GM12878 (cell line): ENCODE measurements around the gene KIAA2012. TPM values are rescaled to one million over a fixed set of nuclear protein-coding genes. Genes with fewer than 3 reads are reported as not detected.

Source experiments
- ATAC-seq: fragments of 200-7000 bp; cut with Tn5 transposase; 3 replicates; pipeline ENCODE4 v1.9.1; 2020; ENCODE audit warnings: mild to moderate bottlenecking, moderate library complexity
- BruUV-seq: library from RNA; stranded (reverse); fragments of 400-500 nt; replicated peaks from 2 replicates; lab custom pipeline; 2021; lab: Mats Ljungman, UMichigan
- CTCF ChIA-PET: fragments of 300-600 bp; sonication (Branson Sonifier 250); formaldehyde crosslinking; extraction: SDS; loops from one replicate; lab custom pipeline; 2021; ENCODE audit warnings: inconsistent platforms; lab: Yijun Ruan, JAX
- POLR2A ChIA-PET: fragments of 350-600 bp; formaldehyde crosslinking; extraction: SDS; loops from one replicate; lab custom pipeline; 2021; ENCODE audit warnings: inconsistent platforms; lab: Charles Lee
- RAD21 ChIA-PET: fragments of 300-600 bp; sonication (Branson Sonifier 250); formaldehyde crosslinking; loops from one replicate; lab custom pipeline; 2023; ENCODE audit warnings: antibody characterized with exemption; ENCODE audit not compliant: unreplicated experiment; lab: Charles Lee
- SMC1A ChIA-PET: fragments of 300-600 bp; sonication (Branson Sonifier 250); formaldehyde crosslinking; loops from one replicate; lab custom pipeline; 2023; ENCODE audit not compliant: unreplicated experiment, uncharacterized antibody; lab: Charles Lee
- DNase-seq: peaks from one replicate; pipeline ENCODE4 v3.0.0-alpha.2; 2011; ENCODE audit warnings: low read depth, low spot score
- FAIRE-seq: peaks from 3 replicates; lab custom pipeline; 2011; peaks lifted over from hg19 to GRCh38; lab: Jason Lieb, UNC
- H2AFZ ChIP-seq: 2 replicates; pipeline ENCODE4 v1.6.0; 2011; ENCODE audit warnings: low read depth, low read length, control low read depth; ENCODE audit not compliant: control insufficient read depth
- H3K27ac ChIP-seq: 2 replicates; pipeline ENCODE4 v1.5.1; 2011; ENCODE audit warnings: control low read depth; ENCODE audit not compliant: control insufficient read depth, insufficient read depth
- H3K27me3 ChIP-seq, 2 experiments: replicated peaks in 1 of 2; 2 replicates each; pipeline versions ENCODE4 v1.6.0 to v1.6.1; 2011; ENCODE audit warnings: low read length in 1 of 2; ENCODE audit not compliant: control insufficient read depth in 2 of 2, insufficient read depth in 2 of 2
- H3K36me3 ChIP-seq, 2 experiments: 2 replicates each; pipeline ENCODE4 v1.5.1; 2011; ENCODE audit warnings: low read length in 1 of 2; ENCODE audit not compliant: control insufficient read depth in 2 of 2, insufficient read depth in 2 of 2
- H3K4me1 ChIP-seq: 2 replicates; pipeline ENCODE4 v1.6.1; 2011; ENCODE audit warnings: mild to moderate bottlenecking, low read length, moderate library complexity, mixed read lengths; ENCODE audit not compliant: control insufficient read depth, insufficient read depth
- H3K4me2 ChIP-seq: 2 replicates; pipeline ENCODE4 v1.6.0; 2011; ENCODE audit warnings: control low read depth; ENCODE audit not compliant: control insufficient read depth, insufficient read depth
- H3K4me3 ChIP-seq: fragments of 200-600 bp; sonication (generic); 2 replicates; pipeline ENCODE4 v1.5.1; 2016
- H3K79me2 ChIP-seq: 2 replicates; pipeline ENCODE4 v1.6.0; 2011; ENCODE audit warnings: low read length; ENCODE audit not compliant: control insufficient read depth, insufficient read depth
- H3K9ac ChIP-seq: 2 replicates; pipeline ENCODE4 v1.8.0; 2011; ENCODE audit warnings: low read length, control low read depth, mixed read lengths; ENCODE audit not compliant: control insufficient read depth, insufficient read depth
- H3K9me3 ChIP-seq: replicated peaks from 3 replicates; pipeline ENCODE4 v1.5.1; 2011; ENCODE audit warnings: mild to moderate bottlenecking, low read length; ENCODE audit not compliant: control insufficient read depth, insufficient read depth
- H4K20me1 ChIP-seq: 2 replicates; pipeline ENCODE4 v1.6.0; 2011; ENCODE audit not compliant: control insufficient read depth, insufficient read depth
- BHLHE40 ChIP-seq, 2 experiments: fragments of 450-650 bp in 1 of 2; IDR thresholded peaks; 2 replicates each; pipeline ENCODE4 v1.6.1; 2011 to 2017; ENCODE audit warnings: low read depth in 2 of 2, borderline replicate concordance in 1 of 2, improper control_type of control experiment in 1 of 2, low read length in 1 of 2, mild to moderate bottlenecking in 1 of 2
- CHD1 ChIP-seq: IDR thresholded peaks from 2 replicates; pipeline ENCODE4 v1.6.1; 2012; ENCODE audit warnings: low read depth, low read length, improper control_type of control experiment
- POLR2AphosphoS5 ChIP-seq: IDR thresholded peaks from 2 replicates; pipeline ENCODE4 v1.6.1; 2011; ENCODE audit warnings: mild to moderate bottlenecking, low read length, inconsistent platforms
- RUNX3 ChIP-seq: IDR thresholded peaks from 2 replicates; pipeline ENCODE4 v1.6.1; 2012; ENCODE audit warnings: low read length, inconsistent platforms
- SPI1 ChIP-seq: IDR thresholded peaks from 2 replicates; pipeline ENCODE4 v1.6.1; 2011; ENCODE audit warnings: low read depth, mild to moderate bottlenecking, low read length, moderate library complexity, borderline replicate concordance; ENCODE audit not compliant: insufficient read depth
- WGBS: methylation state at CpG from one replicate; pipeline ENCODE4 v1.1.6; 2016; ENCODE audit warnings: low lambda C conversion rate; ENCODE audit not compliant: insufficient replicate concordance, insufficient coverage; ENCODE audit errors: missing lambda C conversion rate; 5-methylcytosine and 5-hydroxymethylcytosine counted together
- in situ Hi-C: fragments of 300-500 bp; cut with MboI; formaldehyde crosslinking; loops from 9 replicates; pipeline ENCODE4 v1.14.3; 2018; ENCODE audit warnings: mixed read lengths
- intact Hi-C: fragments of 100-400 bp; cut with micrococcal nuclease; formaldehyde crosslinking; loops from one replicate; pipeline ENCODE4 v1.14.2; 2022; ENCODE audit not compliant: unreplicated experiment
- polyA plus RNA-seq, 11 experiments: library from polyadenylated mRNA; depleted of rRNA in 4 of 11; unstranded in 6 of 11; stranded (reverse) in 5 of 11; fragments of >200 nt; fragmentation: Nextera tagmentation in 4 of 11; fragmentation: Illumina TruSeq in 1 of 11; extraction: Ambion mirVana in 4 of 11; extraction: Trizol in 1 of 11; gene quantifications; 1 replicate in 1 of 11; 2 replicates in 10 of 11; pipeline versions ENCODE4 v1.2.1 to v1.2.3, GENCODE V29; 2011 to 2016; ENCODE audit warnings: inconsistent platforms in 2 of 11, missing spikeins in 2 of 11, low read depth in 1 of 11
- total RNA-seq, 4 experiments: library from RNA; depleted of rRNA in 3 of 4; stranded (reverse); fragments of >200 nt in 3 of 4; fragmentation: Illumina TruSeq in 1 of 4; extraction: Trizol in 1 of 4; gene quantifications; 2 replicates each; pipeline versions ENCODE4 v1.2.1 to v1.2.3, GENCODE V29; 2013 to 2021

The KIAA2012 gene
- total and polyA plus RNA-seq, 10 of the 15 experiments (the other 5 are each of a cell fraction or from before 2014, with no cell fraction given), result 0.03 TPM; not detected in 9

DNA sequence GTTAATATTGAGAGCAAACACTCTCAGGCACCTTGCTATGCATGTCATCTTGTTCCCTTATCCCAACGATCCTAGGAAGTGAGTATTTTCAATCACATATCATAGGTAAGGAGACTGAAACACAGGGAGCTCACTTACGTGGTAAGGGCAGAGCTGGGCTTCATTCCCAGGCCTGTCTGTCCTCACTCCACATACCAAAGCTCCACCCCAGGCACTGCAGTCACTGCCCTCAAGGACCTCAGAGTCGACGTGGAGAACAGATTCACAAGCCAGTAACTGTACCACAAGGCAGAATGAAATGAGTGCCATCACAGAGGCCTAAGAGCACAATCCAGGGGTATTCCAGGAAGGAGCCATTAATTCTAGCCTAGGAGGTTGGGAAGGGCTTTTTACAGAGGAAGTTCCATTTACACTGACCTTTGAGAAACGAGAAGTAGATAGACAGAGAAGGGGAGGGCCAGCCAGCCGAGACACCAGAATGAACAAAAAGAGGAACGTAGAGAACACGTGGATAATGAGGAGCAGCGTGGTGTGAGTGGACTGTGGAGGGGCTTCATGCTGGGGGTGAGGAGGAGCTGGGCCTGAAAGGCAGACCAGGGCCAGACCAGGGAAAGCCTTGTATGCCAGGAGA is 48.6 kb downstream of the KIAA2012 start:
- RAD21 ChIA-PET, result no interaction called here
- Histone ChIP-seq H3K4me1 (no peaks in the 10 kb centered on the region), H4K20me1 (no peaks in the 10 kb centered on the region), H3K27ac (no peak overlapping the region), H3K27me3 (0 out of 4 replicates have a peak, but pooled peaks cover 0 to 3% of the 10 kb centered on the region in 2 experiments), H3K36me3 (no peaks in the 10 kb centered on the region), H3K4me3 (no peak overlapping the region), H2AFZ (no peak overlapping the region), H3K4me2 (no peak overlapping the region), H3K79me2 (no peaks in the 10 kb centered on the region), H3K9ac (no peak overlapping the region), H3K9me3 (no peaks in the 10 kb centered on the region; the same call in 2 of the 3 replicates)
- in situ Hi-C loops (no loop called here), intact Hi-C loops (no loop called here)
- BruUV-seq, result no TSS peak
- ATAC-seq, result no peak; the same call in 2 of the 3 replicates
- no peak for TF ChIP-seq RUNX3
- peak; percentile 10; the same call in 1 of the 2 replicates for TF ChIP-seq SPI1
- CTCF ChIA-PET, result no interaction called here
- SMC1A ChIA-PET, result no interaction called here
- 17% methylated on average over 9 of the region's 9 CpGs for WGBS
- FAIRE-seq, result no peak
- POLR2A ChIA-PET, result no interaction called here
- no peak for DNase-seq

GRCh38 chr2:202122163-202122540 is 49.1 kb downstream of the KIAA2012 start:
- ChIA-PET SMC1A (no interaction called here), POLR2A (no interaction called here), CTCF (no interaction called here), RAD21 (no interaction called here)
- Histone ChIP-seq H2AFZ (no peak overlapping the region), H3K9me3 (no peaks in the 10 kb centered on the region; the same call in 2 of the 3 replicates), H3K79me2 (no peaks in the 10 kb centered on the region), H3K4me1 (no peaks in the 10 kb centered on the region), H3K4me2 (no peak overlapping the region), H3K36me3 (no peaks in the 10 kb centered on the region), H4K20me1 (no peaks in the 10 kb centered on the region), H3K27ac (no peak overlapping the region), H3K9ac (no peak overlapping the region), H3K4me3 (no peak overlapping the region), H3K27me3 (no peaks in the 10 kb centered on the region)
- TF ChIP-seq BHLHE40 (IDR thresholded peaks at IDR 0.05; ENCODE audit: borderline replicate concordance in 1 of 2, low read depth in 2 of 2, low read length in 1 of 2) (peak in 1 of 2 experiments; percentile 35; a peak in 1 of 4 replicates), CHD1 (no peak), POLR2AphosphoS5 (no peak)
- intact Hi-C loops, result no loop called here
- FAIRE-seq (no peak), ATAC-seq (no peak), DNase-seq (no peak)
- no TSS peak for BruUV-seq
- WGBS, result 45% methylated on average over 4 of the region's 4 CpGs
- in situ Hi-C loops, result no loop called here
